ENCODE measurements around the gene CNPY3. TPM values are rescaled to one million over a fixed set of nuclear protein-coding genes. Genes with fewer than 3 reads are reported as not detected.

The CNPY3 gene
- total and polyA plus RNA-seq, 3 experiments from 2014 or later: 53.1 to 122 (median 55.8) TPM

GRCh38 chr6:42962096-42962495 is 32.8 kb downstream of the CNPY3 start:
- Histone ChIP-seq H3K36me3 (ENCODE audit: insufficient read depth, low read length) (peaks cover 4% of the 10 kb centered on the region), H3K4me3 (ENCODE audit: low read length) (no peak overlapping the region), H3K4me1 (ENCODE audit: insufficient read depth, low read length) (peaks cover 13% of the 10 kb centered on the region), H3K27ac (ENCODE audit: low read depth, low read length) (no peak overlapping the region), H3K9me3 (ENCODE audit: low read length) (no peaks in the 10 kb centered on the region), H3K27me3 (ENCODE audit: insufficient read depth, low read length, poor library complexity, severe bottlenecking) (no peaks in the 10 kb centered on the region)
- peaks cover 0 to 42% (median 0%) of the 10 kb centered on the region in 3 donors for H3K36me3 Mint-ChIP-seq
- no peaks in the 10 kb centered on the region for H3K9me3 Mint-ChIP-seq
- DNase-seq: no peak
- ChIA-PET POLR2A (interaction anchor here (0.7 kb wide), 1 partner anchor 86 kb away, joined by 3 read pairs; no protein-coding TSS in a partner anchor), CTCF (interaction anchor here (0.8 kb wide), 1 partner anchor 182 kb away, joined by 3 read pairs; no protein-coding TSS in a partner anchor)
- H3K4me1 Mint-ChIP-seq: peaks cover 4 to 19% (median 18%) of the 10 kb centered on the region in 3 donors
- H3K27me3 Mint-ChIP-seq: no peaks in the 10 kb centered on the region
- H3K27ac Mint-ChIP-seq: peak overlapping the region in 1 of 8 donors; percentile 23
- H3K4me3 Mint-ChIP-seq: peak overlapping the region in 2 of 7 donors; percentile 20 to 48

- Histone ChIP-seq H3K4me3 (ENCODE audit: low read length) (no peak overlapping the region), H3K36me3 (ENCODE audit: insufficient read depth, low read length) (peaks cover 4% of the 10 kb centered on the region), H3K27me3 (ENCODE audit: insufficient read depth, low read length, poor library complexity, severe bottlenecking) (no peaks in the 10 kb centered on the region), H3K4me1 (ENCODE audit: insufficient read depth, low read length) (peaks cover 13% of the 10 kb centered on the region), H3K9me3 (ENCODE audit: low read length) (no peaks in the 10 kb centered on the region), H3K27ac (ENCODE audit: low read depth, low read length) (no peak overlapping the region)
- no peaks in the 10 kb centered on the region for H3K9me3 Mint-ChIP-seq
- POLR2A ChIA-PET: no interaction called here
- CTCF ChIA-PET: interaction anchor here (0.8 to 1.2 kb wide), 2 partner anchors 158 to 181 kb away, joined by 3 read pairs; no protein-coding TSS in a partner anchor
- H3K4me1 Mint-ChIP-seq: peaks cover 4 to 19% (median 18%) of the 10 kb centered on the region in 3 donors
- H3K27ac Mint-ChIP-seq: no peak overlapping the region
- peak overlapping the region in 2 of 7 donors; percentile 20 to 48 for H3K4me3 Mint-ChIP-seq
- no peak for DNase-seq
- H3K27me3 Mint-ChIP-seq: no peaks in the 10 kb centered on the region
- H3K36me3 Mint-ChIP-seq: peaks cover 0 to 48% (median 0%) of the 10 kb centered on the region in 3 donors
Measured at GRCh38 chr6:42962502-42963178, 33.4 kb downstream of the CNPY3 start.

GRCh38 chr6:42963179-42963854 is 34.0 kb downstream of the CNPY3 start:
- peaks cover 13% of the 10 kb centered on the region for H3K4me1 ChIP-seq (ENCODE audit: insufficient read depth, low read length)
- H3K36me3 Mint-ChIP-seq: peaks cover 0 to 52% (median 0%) of the 10 kb centered on the region in 3 donors
- no peak overlapping the region for H3K4me3 Mint-ChIP-seq
- no peaks in the 10 kb centered on the region for H3K27me3 ChIP-seq (ENCODE audit: insufficient read depth, low read length, poor library complexity, severe bottlenecking)
- no peaks in the 10 kb centered on the region for H3K9me3 Mint-ChIP-seq
- no peak overlapping the region for H3K27ac ChIP-seq (ENCODE audit: low read depth, low read length)
- H3K36me3 ChIP-seq (ENCODE audit: insufficient read depth, low read length): peaks cover 4% of the 10 kb centered on the region
- ChIA-PET POLR2A (no interaction called here), CTCF (interaction anchor here (1.2 kb wide), 1 partner anchor 157 kb away, joined by 3 read pairs; no protein-coding TSS in a partner anchor)
- H3K27ac Mint-ChIP-seq: no peak overlapping the region
- no peaks in the 10 kb centered on the region for H3K27me3 Mint-ChIP-seq
- peaks cover 4 to 19% (median 18%) of the 10 kb centered on the region in 3 donors for H3K4me1 Mint-ChIP-seq
- no peak for DNase-seq
- no peak overlapping the region for H3K4me3 ChIP-seq (ENCODE audit: low read length)
- H3K9me3 ChIP-seq (ENCODE audit: low read length): no peaks in the 10 kb centered on the region

- Histone ChIP-seq H3K36me3 (ENCODE audit: insufficient read depth, low read length) (peaks cover 11% of the 10 kb centered on the region), H3K4me1 (ENCODE audit: insufficient read depth, low read length) (peaks cover 13% of the 10 kb centered on the region), H3K4me3 (ENCODE audit: low read length) (no peak overlapping the region), H3K27ac (ENCODE audit: low read depth, low read length) (no peak overlapping the region), H3K9me3 (ENCODE audit: low read length) (no peaks in the 10 kb centered on the region), H3K27me3 (ENCODE audit: insufficient read depth, low read length, poor library complexity, severe bottlenecking) (no peaks in the 10 kb centered on the region)
- H3K36me3 Mint-ChIP-seq: peaks cover 0 to 59% (median 0%) of the 10 kb centered on the region in 3 donors
- H3K4me3 Mint-ChIP-seq: no peak overlapping the region
- DNase-seq: peak in 1 of 5 donors; percentile 26
- no peaks in the 10 kb centered on the region for H3K27me3 Mint-ChIP-seq
- no peaks in the 10 kb centered on the region for H3K9me3 Mint-ChIP-seq
- CTCF ChIA-PET: interaction anchor here (0.7 to 0.8 kb wide), 2 partner anchors 61 to 860 kb away, joined by 3 to 4 read pairs; no protein-coding TSS in a partner anchor
- POLR2A ChIA-PET: no interaction called here
- H3K4me1 Mint-ChIP-seq: peaks cover 4 to 19% (median 18%) of the 10 kb centered on the region in 3 donors
- H3K27ac Mint-ChIP-seq: no peak overlapping the region
Measured at GRCh38 chr6:42963855-42964605, 34.8 kb downstream of the CNPY3 start.

GRCh38 chr6:42966571-42966970 is 37.3 kb downstream of the CNPY3 start:
- Mint-ChIP-seq H3K27me3 (no peaks in the 10 kb centered on the region), H3K9me3 (no peaks in the 10 kb centered on the region), H3K4me1 (peaks cover 0 to 5% (median 0%) of the 10 kb centered on the region in 3 donors), H3K27ac (peak overlapping the region in 2 of 8 donors; percentile 24 to 89), H3K36me3 (peaks cover 0 to 69% (median 2%) of the 10 kb centered on the region in 3 donors), H3K4me3 (no peak overlapping the region)
- Histone ChIP-seq H3K27ac (ENCODE audit: low read depth, low read length) (no peak overlapping the region), H3K4me3 (ENCODE audit: low read length) (no peak overlapping the region), H3K9me3 (ENCODE audit: low read length) (no peaks in the 10 kb centered on the region), H3K36me3 (ENCODE audit: insufficient read depth, low read length) (peaks cover 14% of the 10 kb centered on the region), H3K4me1 (ENCODE audit: insufficient read depth, low read length) (no peaks in the 10 kb centered on the region), H3K27me3 (ENCODE audit: insufficient read depth, low read length, poor library complexity, severe bottlenecking) (no peaks in the 10 kb centered on the region)
- ChIA-PET CTCF (interaction anchor here (0.7 to 1.8 kb wide), 2 partner anchors 12 to 177 kb away, joined by 3 to 6 read pairs; partner anchors contain the start of gene PEX6), POLR2A (no interaction called here)
- DNase-seq: no peak

- POLR2A ChIA-PET: interaction anchor here (0.5 kb wide), 1 partner anchor 34 kb away, joined by 3 read pairs; no protein-coding TSS in a partner anchor
- CTCF ChIA-PET: no interaction called here
Measured at GRCh38 chr6:42967228-42967627, 37.9 kb downstream of the CNPY3 start.

GRCh38 chr6:42968126-42968701 is 38.9 kb downstream of the CNPY3 start:
- no peak overlapping the region for H3K27ac Mint-ChIP-seq
- POLR2A ChIA-PET: no interaction called here
- no peaks in the 10 kb centered on the region for H3K4me1 ChIP-seq (ENCODE audit: insufficient read depth, low read length)
- no peak for DNase-seq
- H3K4me3 ChIP-seq (ENCODE audit: low read length): no peak overlapping the region
- H3K27ac ChIP-seq (ENCODE audit: low read depth, low read length): no peak overlapping the region
- peaks cover 14% of the 10 kb centered on the region for H3K36me3 ChIP-seq (ENCODE audit: insufficient read depth, low read length)
- H3K9me3 ChIP-seq (ENCODE audit: low read length): no peaks in the 10 kb centered on the region
- H3K4me1 Mint-ChIP-seq: no peaks in the 10 kb centered on the region
- no peaks in the 10 kb centered on the region for H3K27me3 Mint-ChIP-seq
- H3K27me3 ChIP-seq (ENCODE audit: insufficient read depth, low read length, poor library complexity, severe bottlenecking): no peaks in the 10 kb centered on the region
- H3K9me3 Mint-ChIP-seq: no peaks in the 10 kb centered on the region
- no peak overlapping the region for H3K4me3 Mint-ChIP-seq
- CTCF ChIA-PET: no interaction called here
- H3K36me3 Mint-ChIP-seq: peaks cover 0 to 64% (median 4%) of the 10 kb centered on the region in 3 donors

More at GRCh38 chr6:42967228-42967627, 37.9 kb downstream of the CNPY3 start:
- Mint-ChIP-seq H3K36me3 (peaks cover 0 to 66% (median 4%) of the 10 kb centered on the region in 3 donors), H3K27ac (no peak overlapping the region), H3K27me3 (no peaks in the 10 kb centered on the region), H3K4me1 (no peaks in the 10 kb centered on the region), H3K9me3 (no peaks in the 10 kb centered on the region), H3K4me3 (no peak overlapping the region)
- H3K4me3 ChIP-seq (ENCODE audit: low read length): no peak overlapping the region
- no peak for DNase-seq
- no peaks in the 10 kb centered on the region for H3K9me3 ChIP-seq (ENCODE audit: low read length)
- H3K27ac ChIP-seq (ENCODE audit: low read depth, low read length): no peak overlapping the region
- H3K27me3 ChIP-seq (ENCODE audit: insufficient read depth, low read length, poor library complexity, severe bottlenecking): no peaks in the 10 kb centered on the region
- H3K36me3 ChIP-seq (ENCODE audit: insufficient read depth, low read length): peaks cover 14% of the 10 kb centered on the region
- no peaks in the 10 kb centered on the region for H3K4me1 ChIP-seq (ENCODE audit: insufficient read depth, low read length)

Measured in CD8-positive, alpha-beta memory T cell (primary cell).